Panc1 (cell line): Measurements from ENCODE around the gene SLX1A. TPM values are rescaled to one million over a fixed set of nuclear protein-coding genes. Genes with fewer than 3 reads are reported as not detected.

Source experiments
- ATAC-seq: fragments of 200-7000 bp; cut with Tn5 transposase; 2 replicates; pipeline ENCODE4 v1.9.1; 2020; ENCODE audit warnings: mild to moderate bottlenecking, moderate library complexity
- BruUV-seq: library from RNA; stranded (reverse); fragments of 400-500 nt; replicated peaks from 2 replicates; lab custom pipeline; 2021; lab: Mats Ljungman, UMichigan
- CTCF ChIA-PET: fragments of 300-600 bp; sonication (Branson Sonifier 250); formaldehyde crosslinking; loops from one replicate; lab custom pipeline; 2022; ENCODE audit warnings: antibody characterized with exemption; lab: Charles Lee
- POLR2A ChIA-PET: fragments of 300-600 bp; sonication (Branson Sonifier 250); formaldehyde crosslinking; loops from one replicate; lab custom pipeline; 2022; ENCODE audit warnings: antibody characterized with exemption; lab: Charles Lee
- DNase-seq: peaks from one replicate; pipeline ENCODE4 v3.0.0-alpha.2; 2010; ENCODE audit warnings: low read depth, low spot score
- H3K27ac ChIP-seq: 2 replicates; pipeline ENCODE4 v1.5.1; 2011; ENCODE audit warnings: mild to moderate bottlenecking, low read length, inconsistent platforms
- H3K27me3 ChIP-seq: fragments of 200-500 bp; sonication (Bioruptor generic); 2 replicates; pipeline ENCODE4 v1.6.0; 2014; ENCODE audit warnings: low read length, inconsistent platforms; ENCODE audit not compliant: control insufficient read depth, insufficient read depth
- H3K36me3 ChIP-seq: fragments of 200-500 bp; sonication (Bioruptor generic); 2 replicates; pipeline ENCODE4 v1.5.1; 2014; ENCODE audit warnings: inconsistent platforms, mild to moderate bottlenecking, low read length, moderate library complexity; ENCODE audit not compliant: control insufficient read depth, insufficient read depth
- H3K4me1 ChIP-seq: 2 replicates; pipeline ENCODE4 v1.5.1; 2011; ENCODE audit warnings: inconsistent platforms, mild to moderate bottlenecking, low read length, moderate library complexity; ENCODE audit not compliant: control insufficient read depth, insufficient read depth
- H3K4me3 ChIP-seq, 2 experiments: 2 replicates each; pipeline ENCODE4 v1.5.1; 2011 to 2012; ENCODE audit warnings: low read depth in 2 of 2, low read length in 2 of 2, mild to moderate bottlenecking in 2 of 2, inconsistent platforms in 1 of 2, moderate library complexity in 1 of 2
- H3K9me3 ChIP-seq: fragments of 200-500 bp; sonication (Bioruptor generic); 2 replicates; pipeline ENCODE4 v1.5.1; 2014; ENCODE audit warnings: low read depth, mild to moderate bottlenecking, inconsistent platforms, low read length, moderate library complexity; ENCODE audit not compliant: control insufficient read depth, insufficient read depth
- POLR2AphosphoS5 ChIP-seq: IDR thresholded peaks from 2 replicates; pipeline ENCODE4 v1.6.1; 2012; ENCODE audit warnings: mild to moderate bottlenecking, low read depth, low read length, moderate library complexity
- SIN3A ChIP-seq: IDR thresholded peaks from 2 replicates; pipeline ENCODE4 v1.6.1; 2012; ENCODE audit warnings: low read depth, mild to moderate bottlenecking, low read length, moderate library complexity, borderline replicate concordance; ENCODE audit not compliant: insufficient read depth
- TCF7L2 ChIP-seq: IDR thresholded peaks from 2 replicates; pipeline ENCODE4 v1.6.1; 2011; ENCODE audit warnings: mild to moderate bottlenecking, low read depth, low read length, inconsistent platforms
- in situ Hi-C: cut with HindIII; loops from 2 replicates; pipeline ENCODE4 v1.10.0; 2016; ENCODE audit warnings: low sequenced_read_pairs, low pct_unique_long_range_greater_than_20kb
- intact Hi-C: fragments of 100-400 bp; cut with micrococcal nuclease; formaldehyde crosslinking; loops from one replicate; pipeline ENCODE4 v1.10.0; 2022; ENCODE audit not compliant: unreplicated experiment
- total RNA-seq: library from RNA; stranded (reverse); gene quantifications from one replicate; pipeline ENCODE4 v1.2.1, GENCODE V29; 2021; ENCODE audit not compliant: unreplicated experiment
- TF ChIP-seq, protein P1 (sequence below): fragments of 450-650 bp; IDR thresholded peaks from 2 replicates; pipeline ENCODE4 v1.5.1; 2017; ENCODE audit warnings: mild to moderate bottlenecking
- TF ChIP-seq, protein P2 (sequence below), 2 experiments: IDR thresholded peaks; 2 replicates each; pipeline ENCODE4 v1.6.1; 2011 to 2012; ENCODE audit warnings: low read depth in 2 of 2, control low read depth in 1 of 2, low read length in 1 of 2, mild to moderate bottlenecking in 1 of 2, moderate library complexity in 1 of 2; ENCODE audit not compliant: insufficient read depth in 1 of 2

SLX1A gene
- total RNA-seq, 1 experiment from 2014 or later, result 18.5 TPM

DNA sequence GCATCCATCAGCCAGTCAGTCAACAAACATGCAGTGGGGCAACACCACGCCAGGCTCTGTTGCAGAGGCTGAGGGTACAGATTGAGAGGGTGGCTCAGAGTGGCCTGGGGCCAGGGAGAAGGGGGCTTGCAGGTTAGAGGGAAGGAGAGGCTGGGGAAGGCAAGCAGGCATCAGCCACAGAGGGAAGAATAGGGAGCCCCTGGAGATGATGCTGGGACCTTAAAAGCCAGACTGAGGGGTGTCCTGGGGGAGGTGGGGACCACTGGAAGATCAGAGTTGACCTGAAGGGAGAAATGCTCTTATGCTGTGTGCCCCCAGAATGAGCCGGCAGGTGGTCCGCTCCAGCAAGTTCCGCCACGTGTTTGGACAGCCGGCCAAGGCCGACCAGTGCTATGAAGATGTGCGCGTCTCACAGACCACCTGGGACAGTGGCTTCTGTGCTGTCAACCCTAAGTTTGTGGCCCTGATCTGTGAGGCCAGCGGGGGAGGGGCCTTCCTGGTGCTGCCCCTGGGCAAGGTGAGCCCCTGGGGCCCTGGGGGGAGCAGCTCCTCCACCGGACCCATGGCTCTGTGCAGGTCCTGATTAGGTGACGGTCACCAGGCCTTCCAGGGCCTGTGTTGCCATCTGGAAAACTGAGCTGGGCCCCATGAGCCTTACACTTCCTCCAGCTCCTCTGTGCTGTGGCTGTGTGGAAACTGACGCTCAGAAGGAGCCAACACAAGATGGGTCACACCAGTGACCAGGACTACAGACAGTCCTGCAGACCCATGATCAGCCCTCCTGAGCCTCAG is 8.6 kb upstream of the SLX1A start:
- BruUV-seq, result no TSS peak
- Histone ChIP-seq H3K27me3 (no peaks in the 10 kb centered on the region), H3K9me3 (no peaks in the 10 kb centered on the region), H3K4me3 (no peak overlapping the region), H3K4me1 (peaks cover 6% of the 10 kb centered on the region), H3K27ac (no peak overlapping the region), H3K36me3 (no peaks in the 10 kb centered on the region)
- intact Hi-C loops, result no loop called here
- ChIA-PET CTCF (interaction anchor here (1.5 to 1.7 kb wide), 2 partner anchors 42 to 93 kb away, joined by 4 read pairs; partner anchors contain the start of gene TBX6), POLR2A (interaction anchor here (0.6 kb wide), 1 partner anchor 264 kb away, joined by 4 read pairs; no protein-coding TSS in a partner anchor)
- DNase-seq, result no peak
- no peak for TF ChIP-seq POLR2AphosphoS5
- TF ChIP-seq, protein P1, sequence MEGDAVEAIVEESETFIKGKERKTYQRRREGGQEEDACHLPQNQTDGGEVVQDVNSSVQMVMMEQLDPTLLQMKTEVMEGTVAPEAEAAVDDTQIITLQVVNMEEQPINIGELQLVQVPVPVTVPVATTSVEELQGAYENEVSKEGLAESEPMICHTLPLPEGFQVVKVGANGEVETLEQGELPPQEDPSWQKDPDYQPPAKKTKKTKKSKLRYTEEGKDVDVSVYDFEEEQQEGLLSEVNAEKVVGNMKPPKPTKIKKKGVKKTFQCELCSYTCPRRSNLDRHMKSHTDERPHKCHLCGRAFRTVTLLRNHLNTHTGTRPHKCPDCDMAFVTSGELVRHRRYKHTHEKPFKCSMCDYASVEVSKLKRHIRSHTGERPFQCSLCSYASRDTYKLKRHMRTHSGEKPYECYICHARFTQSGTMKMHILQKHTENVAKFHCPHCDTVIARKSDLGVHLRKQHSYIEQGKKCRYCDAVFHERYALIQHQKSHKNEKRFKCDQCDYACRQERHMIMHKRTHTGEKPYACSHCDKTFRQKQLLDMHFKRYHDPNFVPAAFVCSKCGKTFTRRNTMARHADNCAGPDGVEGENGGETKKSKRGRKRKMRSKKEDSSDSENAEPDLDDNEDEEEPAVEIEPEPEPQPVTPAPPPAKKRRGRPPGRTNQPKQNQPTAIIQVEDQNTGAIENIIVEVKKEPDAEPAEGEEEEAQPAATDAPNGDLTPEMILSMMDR, result no peak
- TF ChIP-seq TCF7L2, result no peak
- TF ChIP-seq SIN3A, result no peak
- TF ChIP-seq, protein P2, sequence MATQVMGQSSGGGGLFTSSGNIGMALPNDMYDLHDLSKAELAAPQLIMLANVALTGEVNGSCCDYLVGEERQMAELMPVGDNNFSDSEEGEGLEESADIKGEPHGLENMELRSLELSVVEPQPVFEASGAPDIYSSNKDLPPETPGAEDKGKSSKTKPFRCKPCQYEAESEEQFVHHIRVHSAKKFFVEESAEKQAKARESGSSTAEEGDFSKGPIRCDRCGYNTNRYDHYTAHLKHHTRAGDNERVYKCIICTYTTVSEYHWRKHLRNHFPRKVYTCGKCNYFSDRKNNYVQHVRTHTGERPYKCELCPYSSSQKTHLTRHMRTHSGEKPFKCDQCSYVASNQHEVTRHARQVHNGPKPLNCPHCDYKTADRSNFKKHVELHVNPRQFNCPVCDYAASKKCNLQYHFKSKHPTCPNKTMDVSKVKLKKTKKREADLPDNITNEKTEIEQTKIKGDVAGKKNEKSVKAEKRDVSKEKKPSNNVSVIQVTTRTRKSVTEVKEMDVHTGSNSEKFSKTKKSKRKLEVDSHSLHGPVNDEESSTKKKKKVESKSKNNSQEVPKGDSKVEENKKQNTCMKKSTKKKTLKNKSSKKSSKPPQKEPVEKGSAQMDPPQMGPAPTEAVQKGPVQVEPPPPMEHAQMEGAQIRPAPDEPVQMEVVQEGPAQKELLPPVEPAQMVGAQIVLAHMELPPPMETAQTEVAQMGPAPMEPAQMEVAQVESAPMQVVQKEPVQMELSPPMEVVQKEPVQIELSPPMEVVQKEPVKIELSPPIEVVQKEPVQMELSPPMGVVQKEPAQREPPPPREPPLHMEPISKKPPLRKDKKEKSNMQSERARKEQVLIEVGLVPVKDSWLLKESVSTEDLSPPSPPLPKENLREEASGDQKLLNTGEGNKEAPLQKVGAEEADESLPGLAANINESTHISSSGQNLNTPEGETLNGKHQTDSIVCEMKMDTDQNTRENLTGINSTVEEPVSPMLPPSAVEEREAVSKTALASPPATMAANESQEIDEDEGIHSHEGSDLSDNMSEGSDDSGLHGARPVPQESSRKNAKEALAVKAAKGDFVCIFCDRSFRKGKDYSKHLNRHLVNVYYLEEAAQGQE (IDR thresholded peaks at IDR 0.05; ENCODE audit: insufficient read depth in 1 of 2, low read depth in 2 of 2, low read length in 1 of 2), result no peak
- in situ Hi-C loops, result no loop called here
- no peak for ATAC-seq

DNA sequence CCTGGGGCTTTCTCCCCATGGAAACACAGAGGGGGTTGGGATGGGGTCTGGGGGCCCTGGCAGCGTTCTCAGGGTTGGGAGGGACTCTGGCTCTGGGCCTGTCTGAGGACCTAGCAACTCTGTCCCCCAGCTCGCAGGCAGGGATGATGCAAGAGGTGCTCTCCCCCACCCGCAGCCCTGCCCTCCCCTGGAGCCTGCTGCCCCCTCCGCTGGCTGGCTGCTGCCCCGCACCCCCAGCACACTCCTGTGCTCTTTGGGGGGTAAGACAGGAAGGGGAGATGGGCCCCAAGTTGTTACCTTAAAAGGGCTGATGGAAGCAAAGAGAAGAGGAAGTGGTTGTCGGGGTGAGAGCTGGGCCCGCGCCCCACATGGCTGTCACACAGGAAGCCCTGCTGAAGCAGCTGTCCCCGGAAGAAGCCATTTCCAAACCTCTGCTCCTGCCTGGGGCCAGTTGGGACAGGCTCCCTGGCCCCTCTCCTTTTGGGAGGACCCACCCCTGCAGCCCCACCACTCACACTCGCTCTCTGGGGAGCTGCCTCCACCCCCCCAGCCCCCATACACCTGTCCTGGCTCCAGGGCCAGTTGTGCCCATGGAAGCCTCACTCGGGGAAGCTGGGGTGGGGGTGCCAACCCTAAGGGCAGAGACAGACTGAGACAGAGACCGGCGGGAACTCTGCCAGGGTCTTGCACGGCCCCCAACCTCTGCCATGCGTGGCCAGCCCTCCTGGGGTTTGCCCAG is 7.8 kb upstream of the SLX1A start:
- Histone ChIP-seq H3K4me1 (peaks cover 6% of the 10 kb centered on the region), H3K4me3 (no peak overlapping the region), H3K9me3 (no peaks in the 10 kb centered on the region), H3K36me3 (no peaks in the 10 kb centered on the region), H3K27ac (no peak overlapping the region), H3K27me3 (no peaks in the 10 kb centered on the region)
- ChIA-PET CTCF (interaction anchor here (0.6 to 1.7 kb wide), 3 partner anchors 43 to 94 kb away, joined by 4 to 18 read pairs (median 4); partner anchors contain the start of gene TBX6), POLR2A (interaction anchor here (0.5 to 0.6 kb wide), 2 partner anchors 264 to 285 kb away, joined by 4 to 9 read pairs; partner anchors contain the start of gene ASPHD1)
- TF ChIP-seq, protein P2 (IDR thresholded peaks at IDR 0.05; ENCODE audit: insufficient read depth in 1 of 2, low read depth in 2 of 2, low read length in 1 of 2), result no peak
- TF ChIP-seq POLR2AphosphoS5 (no peak), SIN3A (no peak), TCF7L2 (no peak)
- TF ChIP-seq, protein P1, result no peak
- ATAC-seq (no peak), DNase-seq (no peak)
- no TSS peak for BruUV-seq
- in situ Hi-C loops (no loop called here), intact Hi-C loops (no loop called here)
